ENCODE data around the gene EPYC. TPM values are rescaled to one million over a fixed set of nuclear protein-coding genes. Genes with fewer than 3 reads are reported as not detected.

The EPYC gene
- total and polyA plus RNA-seq, 2 of the 4 experiments (the other 2 are of a cell fraction): not detected

DNA sequence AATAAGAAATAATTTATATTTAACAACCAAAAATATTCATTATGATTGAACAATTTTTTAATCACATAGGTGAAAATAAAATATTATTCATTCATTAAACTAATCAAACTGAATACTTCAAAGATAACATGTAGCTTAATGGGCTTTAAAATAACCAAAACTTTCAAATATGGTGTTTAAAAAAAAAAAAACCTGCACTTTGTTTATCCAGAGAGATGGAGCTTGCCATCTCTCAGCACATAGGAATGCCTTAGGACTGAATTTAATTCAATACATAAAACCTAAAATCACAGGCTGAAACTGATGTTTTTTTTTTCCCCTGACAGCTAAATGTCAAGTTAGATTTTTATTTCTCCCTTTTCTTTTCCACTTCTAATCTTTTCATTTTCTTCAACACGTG lies 35.4 kb downstream of the EPYC start:
- dilution Hi-C loops (cut with HindIII; ENCODE audit: low sequenced_read_pairs, unreplicated experiment): no loop called here
- Histone ChIP-seq H3K23ac (ENCODE audit: low read depth, low read length) (no peak overlapping the region), H3K27me3 (ENCODE audit: control insufficient read depth, insufficient read depth, low read length) (no peaks in the 10 kb centered on the region), H3K36me3 (ENCODE audit: control insufficient read depth, insufficient read depth, low read length) (no peaks in the 10 kb centered on the region), H2AK5ac (ENCODE audit: low read depth, low read length) (no peak overlapping the region), H3K9me3 (ENCODE audit: control insufficient read depth, insufficient read depth, low read length) (no peaks in the 10 kb centered on the region), H4K8ac (ENCODE audit: low read depth in 2 of 2, low read length in 2 of 2) (no peak overlapping the region), H3K14ac (replicated peaks; ENCODE audit: low read depth, low read length) (no peak overlapping the region), H3K9ac (ENCODE audit: low read depth, low read length) (no peak overlapping the region), H4K5ac (ENCODE audit: low read depth, low read length) (no peak overlapping the region), H3K4me1 (ENCODE audit: control insufficient read depth, insufficient read depth, low read length) (peaks cover 10% of the 10 kb centered on the region), H3K9me1 (ENCODE audit: insufficient read depth, low read length) (0 out of 2 replicates have a peak, but pooled peaks cover 4% of the 10 kb centered on the region), H3K4ac (ENCODE audit: low read depth, low read length) (no peak overlapping the region), H2AFZ (replicated peaks; ENCODE audit: low read length, poor library complexity) (no peak overlapping the region), H2BK20ac (ENCODE audit: low read depth, low read length) (no peak overlapping the region), H2BK15ac (ENCODE audit: low read depth, low read length) (no peak overlapping the region), H3K79me1 (ENCODE audit: low read depth in 1 of 2, low read length in 2 of 2) (no peaks in the 10 kb centered on the region), H2BK5ac (ENCODE audit: low read depth, low read length, poor library complexity, severe bottlenecking) (no peak overlapping the region), H4K20me1 (ENCODE audit: insufficient read depth, low read length) (no peaks in the 10 kb centered on the region), H2AK9ac (replicated peaks; ENCODE audit: low read depth, low read length, poor library complexity) (no peak overlapping the region), H3K4me2 (ENCODE audit: low read depth, low read length) (no peak overlapping the region), H3K56ac (ENCODE audit: extremely low read depth, insufficient read depth, low read length) (no peak overlapping the region), H3K18ac (ENCODE audit: low read depth, low read length) (no peak overlapping the region), H4K91ac (ENCODE audit: insufficient read depth, low read depth, low read length) (no peak overlapping the region), H2BK120ac (ENCODE audit: low read depth, low read length) (no peak overlapping the region), H3K27ac (ENCODE audit: insufficient read depth, low read length) (no peak overlapping the region), H3K4me3 (ENCODE audit: insufficient read depth, low read depth, low read length) (no peak overlapping the region)
- intact Hi-C loops (cut with micrococcal nuclease): no loop called here
- in situ Hi-C loops (cut with MboI; ENCODE audit: low sequenced_read_pairs): loop anchor here (25.0 kb wide), 1 partner anchor 1668 kb away; no protein-coding TSS in a partner anchor
- DNase-seq (peak; percentile 36), ATAC-seq (ENCODE audit: low read depth) (peak; percentile 48; the same call in 1 of the 2 replicates)
- no CpG with 5 or more reads among the region's 1 CpG for WGBS, 2 experiments (ENCODE audit: extremely low coverage in 2 of 2, insufficient read length in 1 of 2)
- ChIA-PET POLR2A (ENCODE audit: unreplicated experiment) (interaction anchor here (1.0 kb wide), 1 partner anchor 10 kb away, joined by 5 read pairs; no protein-coding TSS in a partner anchor), CTCF (interaction anchor here (0.6 to 2.6 kb wide), 4 partner anchors 10 to 386 kb away, joined by 3 to 9 read pairs (median 4); no protein-coding TSS in a partner anchor)
- TF ChIP-seq FOS (IDR thresholded peaks at IDR 0.05; ENCODE audit: low read depth, low read length) (no peak), POLR2A (IDR thresholded peaks at IDR 0.05; ENCODE audit: low read depth, low read length) (no peak), RCOR1 (IDR thresholded peaks at IDR 0.05; ENCODE audit: insufficient replicate concordance, low read length) (no peak), MXI1 (IDR thresholded peaks at IDR 0.05; ENCODE audit: borderline replicate concordance, low read depth, low read length) (no peak), CEBPB (IDR thresholded peaks at IDR 0.05; ENCODE audit: low read depth, low read length) (no peak), NFE2L2 (IDR thresholded peaks at IDR 0.05; ENCODE audit: low read depth, low read length) (no peak), CHD1 (IDR thresholded peaks at IDR 0.05; ENCODE audit: low read depth, low read length) (no peak), RAD21 (IDR thresholded peaks at IDR 0.05; ENCODE audit: low read length) (no peak), MAZ (IDR thresholded peaks at IDR 0.05; ENCODE audit: borderline replicate concordance, low read depth, low read length) (no peak), MAFK (IDR thresholded peaks at IDR 0.05; ENCODE audit: low read depth, low read length) (no peak), SMC3 (IDR thresholded peaks at IDR 0.05; ENCODE audit: low read depth, low read length) (no peak)
- TF ChIP-seq, protein P1, sequence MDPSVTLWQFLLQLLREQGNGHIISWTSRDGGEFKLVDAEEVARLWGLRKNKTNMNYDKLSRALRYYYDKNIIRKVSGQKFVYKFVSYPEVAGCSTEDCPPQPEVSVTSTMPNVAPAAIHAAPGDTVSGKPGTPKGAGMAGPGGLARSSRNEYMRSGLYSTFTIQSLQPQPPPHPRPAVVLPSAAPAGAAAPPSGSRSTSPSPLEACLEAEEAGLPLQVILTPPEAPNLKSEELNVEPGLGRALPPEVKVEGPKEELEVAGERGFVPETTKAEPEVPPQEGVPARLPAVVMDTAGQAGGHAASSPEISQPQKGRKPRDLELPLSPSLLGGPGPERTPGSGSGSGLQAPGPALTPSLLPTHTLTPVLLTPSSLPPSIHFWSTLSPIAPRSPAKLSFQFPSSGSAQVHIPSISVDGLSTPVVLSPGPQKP (IDR thresholded peaks at IDR 0.05; ENCODE audit: borderline replicate concordance, low read depth, low read length): no peak
- no TSS peak for BruUV-seq (replicated peaks)

All from IMR-90 (cell line).